HCT116 (cell line): ENCODE data around the gene TRABD. TPM values are rescaled to one million over a fixed set of nuclear protein-coding genes. Genes with fewer than 3 reads are reported as not detected.

ENCODE experiments used
- ATAC-seq: fragments of 200-7000 bp; cut with Tn5 transposase; 2 replicates; pipeline ENCODE4 v1.9.1; 2020; ENCODE audit warnings: mild to moderate bottlenecking, moderate library complexity
- Bru-seq: library from RNA; stranded (reverse); fragments of 400-500 nt; gene quantifications from one replicate; lab custom pipeline; 2021; lab: Mats Ljungman, UMichigan
- BruChase-seq, 2 experiments: library from RNA; stranded (reverse); fragments of 400-500 nt; gene quantifications; one replicate each; lab custom pipeline; 2021; lab: Mats Ljungman, UMichigan
- BruUV-seq: library from RNA; stranded (reverse); fragments of 400-500 nt; replicated peaks from 2 replicates; lab custom pipeline; 2021; lab: Mats Ljungman, UMichigan
- CTCF ChIA-PET: fragments of 300-600 bp; sonication (Branson Sonifier 250); formaldehyde crosslinking; loops from one replicate; lab custom pipeline; 2021; ENCODE audit warnings: antibody characterized with exemption; lab: Charles Lee
- POLR2A ChIA-PET: fragments of 300-600, 350-600 bp; sonication (Branson Sonifier 250); formaldehyde crosslinking; loops from one replicate; lab custom pipeline; 2021; ENCODE audit warnings: antibody characterized with exemption; lab: Charles Lee
- RAD21 ChIA-PET, 2 experiments: fragments of 300-600 bp; sonication (Branson Sonifier 250); formaldehyde crosslinking; loops; one replicate each; lab custom pipeline; 2023; ENCODE audit warnings: low total read pairs in 2 of 2; ENCODE audit not compliant: uncharacterized antibody in 2 of 2, unreplicated experiment in 2 of 2, low non-redundant PET in 1 of 2; lab: Charles Lee
- DNase-seq: peaks from one replicate; pipeline ENCODE4 v3.0.0-alpha.2; 2010; ENCODE audit warnings: low read depth, low spot score
- H2AFZ ChIP-seq: fragments of 200-600 bp; shearing (Covaris generic), sonication (generic); 2 replicates; pipeline ENCODE4 v1.6.1; 2017; ENCODE audit warnings: low read depth, mixed run types, mixed read lengths, antibody characterized with exemption, low read length; ENCODE audit not compliant: poor library complexity, severe bottlenecking
- H3K27ac ChIP-seq: 2 replicates; pipeline ENCODE4 v1.5.1; 2012; ENCODE audit warnings: low read depth, low read length
- H3K27me3 ChIP-seq: fragments of 200-600 bp; sonication (generic); 2 replicates; pipeline ENCODE4 v1.6.1; 2016; ENCODE audit warnings: mixed run types, low read length, mixed read lengths; ENCODE audit not compliant: insufficient read depth
- H3K36me3 ChIP-seq, 2 experiments: fragments of 200-500 bp in 1 of 2; fragments of 200-600 bp in 1 of 2; sonication (Bioruptor generic) in 1 of 2; sonication (generic) in 1 of 2; 2 replicates each; pipeline versions ENCODE4 v1.5.1 to v1.6.1; 2014 to 2016; ENCODE audit warnings: low read length in 2 of 2, inconsistent platforms in 1 of 2, mixed read lengths in 1 of 2, mixed run types in 1 of 2; ENCODE audit not compliant: insufficient read depth in 2 of 2, control insufficient read depth in 1 of 2
- H3K4me1 ChIP-seq, 2 experiments: fragments of 200-600 bp in 1 of 2; sonication (generic) in 1 of 2; 2 replicates each; pipeline versions ENCODE4 v1.5.1 to v1.6.1; 2012 to 2017; ENCODE audit warnings: low read length in 2 of 2, inconsistent platforms in 1 of 2, mild to moderate bottlenecking in 1 of 2, mixed read lengths in 1 of 2, mixed run types in 1 of 2, moderate library complexity in 1 of 2; ENCODE audit not compliant: insufficient read depth in 2 of 2, control insufficient read depth in 1 of 2
- H3K4me2 ChIP-seq: fragments of 200-600 bp; sonication (generic); 2 replicates; pipeline ENCODE4 v1.6.1; 2017; ENCODE audit warnings: mixed run types, low read length, mixed read lengths
- H3K4me3 ChIP-seq, 2 experiments: fragments of 200-600 bp in 1 of 2; sonication (generic) in 1 of 2; replicated peaks in 1 of 2; 2 replicates each; pipeline ENCODE4 v1.5.1; 2011 to 2016; ENCODE audit warnings: low read length in 2 of 2, control low read depth in 1 of 2, low read depth in 1 of 2, mild to moderate bottlenecking in 1 of 2, mixed read lengths in 1 of 2, mixed run types in 1 of 2
- H3K79me2 ChIP-seq: fragments of 200-600 bp; sonication (generic); 2 replicates; pipeline ENCODE4 v1.6.1; 2017; ENCODE audit warnings: mild to moderate bottlenecking, mixed run types, low read length, moderate library complexity, mixed read lengths; ENCODE audit not compliant: insufficient read depth
- H3K9ac ChIP-seq: fragments of 200-600 bp; sonication (generic); 2 replicates; pipeline ENCODE4 v1.6.1; 2016; ENCODE audit warnings: low read length, mixed read lengths
- H3K9me2 ChIP-seq: fragments of 200-600 bp; sonication (generic), shearing (Covaris generic); 2 replicates; pipeline ENCODE4 v1.6.1; 2017; ENCODE audit warnings: mixed run types, mild to moderate bottlenecking, moderate library complexity; ENCODE audit not compliant: insufficient read depth
- H3K9me3 ChIP-seq, 2 experiments: fragments of 200-500 bp in 1 of 2; fragments of 200-600 bp in 1 of 2; sonication (Bioruptor generic) in 1 of 2; sonication (generic) in 1 of 2; 2 replicates each; pipeline ENCODE4 v1.6.1; 2014 to 2017; ENCODE audit warnings: low read length in 2 of 2, mixed read lengths in 2 of 2, inconsistent platforms in 1 of 2, low read depth in 1 of 2, mild to moderate bottlenecking in 1 of 2, mixed run types in 1 of 2, moderate library complexity in 1 of 2; ENCODE audit not compliant: control insufficient read depth in 1 of 2, insufficient read depth in 1 of 2
- H4K20me1 ChIP-seq: fragments of 200-600 bp; sonication (generic), shearing (Covaris generic); 2 replicates; pipeline ENCODE4 v1.6.1; 2017; ENCODE audit warnings: mixed run types, mild to moderate bottlenecking, moderate library complexity; ENCODE audit not compliant: insufficient read depth
- POLR2A ChIP-seq: IDR thresholded peaks from 2 replicates; pipeline ENCODE4 v1.7.0; 2011; ENCODE audit warnings: borderline replicate concordance; ENCODE audit not compliant: insufficient read depth, insufficient read length; ENCODE audit errors: extremely low read depth
- POLR2AphosphoS5 ChIP-seq: IDR thresholded peaks from 2 replicates; pipeline ENCODE4 v1.6.1; 2011; ENCODE audit warnings: mild to moderate bottlenecking, low read depth, low read length, moderate library complexity
- SIN3A ChIP-seq: IDR thresholded peaks from 2 replicates; pipeline ENCODE4 v1.6.1; 2012; ENCODE audit warnings: low read depth
- YY1 ChIP-seq: IDR thresholded peaks from 2 replicates; pipeline ENCODE4 v1.6.1; 2011; ENCODE audit warnings: low read length, low read depth, moderate library complexity, mild to moderate bottlenecking; ENCODE audit not compliant: insufficient replicate concordance; ENCODE audit errors: extremely low read depth
- intact Hi-C: fragments of 100-400 bp; cut with micrococcal nuclease; formaldehyde crosslinking; loops from 2 replicates; pipeline ENCODE4 v1.10.0; 2022
- long read RNA-seq: library from polyadenylated mRNA; unstranded; transcript quantifications from one replicate; pipeline ENCODE4 v2.0.0, GENCODE V29; 2021; ENCODE audit not compliant: unreplicated experiment
- polyA plus RNA-seq: library from polyadenylated mRNA; unstranded; fragments of >200 nt; gene quantifications from 2 replicates; pipeline ENCODE4 v1.2.1, GENCODE V29; 2012; ENCODE audit warnings: missing spikeins
- total RNA-seq: library from RNA; stranded (reverse); gene quantifications from one replicate; pipeline ENCODE4 v1.2.1, GENCODE V29; 2021; ENCODE audit not compliant: unreplicated experiment

The TRABD gene, protein sequence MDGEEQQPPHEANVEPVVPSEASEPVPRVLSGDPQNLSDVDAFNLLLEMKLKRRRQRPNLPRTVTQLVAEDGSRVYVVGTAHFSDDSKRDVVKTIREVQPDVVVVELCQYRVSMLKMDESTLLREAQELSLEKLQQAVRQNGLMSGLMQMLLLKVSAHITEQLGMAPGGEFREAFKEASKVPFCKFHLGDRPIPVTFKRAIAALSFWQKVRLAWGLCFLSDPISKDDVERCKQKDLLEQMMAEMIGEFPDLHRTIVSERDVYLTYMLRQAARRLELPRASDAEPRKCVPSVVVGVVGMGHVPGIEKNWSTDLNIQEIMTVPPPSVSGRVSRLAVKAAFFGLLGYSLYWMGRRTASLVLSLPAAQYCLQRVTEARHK
- total RNA-seq: 90.3 TPM
- 81.3 and 109 TPM in 2 replicates for polyA plus RNA-seq
- percentile 64 among the genes with signal in this experiment for Bru-seq, nascent RNA
- BruChase-seq, experiment 1, labeled RNA remaining after a 6-hour chase: percentile 87 among the genes with signal in this experiment
- percentile 80 among the genes with signal in this experiment for BruChase-seq, experiment 2, labeled RNA remaining after a 2-hour chase
- long read RNA-seq, transcript TRABD-206 (2 exons, 1,661 nt): minor isoform, 15 of 154 reads
- long read RNA-seq, transcript TRABD-201 (10 exons, 2,329 nt): minor isoform, 20 of 154 reads
- long read RNA-seq, transcript TRABD-202 (10 exons, 2,272 nt): major isoform, 32 of 154 reads
- long read RNA-seq, partial matches to known transcripts: 23 of 154 reads
- long read RNA-seq, other reads (novel, unspliced or antisense): 57 of 154 reads

DNA sequence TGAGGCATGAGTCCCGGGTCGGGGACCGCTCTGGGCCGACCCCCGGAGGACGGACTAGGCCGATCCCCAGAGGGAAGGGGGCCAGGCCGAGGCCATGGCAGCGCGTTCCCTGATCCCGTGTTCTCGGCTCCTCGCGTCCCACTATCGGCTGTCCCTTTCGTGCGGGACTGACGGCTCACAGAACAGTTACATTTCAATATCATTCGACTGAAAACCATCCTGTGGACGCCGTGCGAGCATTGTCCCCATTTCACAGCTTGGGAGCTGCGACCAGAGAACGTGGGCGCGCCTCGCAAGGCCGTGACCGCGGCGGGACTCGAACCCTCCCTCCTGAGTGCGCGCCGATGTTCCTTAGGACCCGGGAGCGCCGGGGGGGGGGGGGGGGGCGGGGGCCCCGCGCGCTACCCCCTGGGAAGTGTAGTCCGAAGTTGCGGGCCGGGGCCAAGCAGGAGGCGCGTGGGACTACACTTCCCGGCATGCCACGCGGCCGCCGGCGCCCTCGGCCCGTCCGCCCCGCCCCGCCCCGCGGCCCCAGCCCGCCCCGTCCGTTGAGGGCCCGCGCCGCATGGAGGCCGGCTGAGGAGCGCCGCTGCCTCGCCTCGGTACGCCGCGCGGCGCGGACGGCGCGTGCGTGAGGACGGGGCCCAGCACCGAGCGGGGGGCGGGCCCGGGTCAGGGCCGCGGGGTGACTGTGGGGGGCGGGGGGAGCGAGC lies at the start of gene TRABD:
TSS of gene TRABD (plus strand) at position 539 of the 713 bp plus-strand sequence. CDS start 7,148 bp downstream, outside the sequence.
- no TSS peak for BruUV-seq
- H3K27ac ChIP-seq: peak within 1 kb of the TSS; percentile 81
- intact Hi-C loops: no loop called here
- no peaks in the 10 kb centered on the region; the same call in 1 of the 2 replicates for H4K20me1 ChIP-seq
- no peaks in the 10 kb centered on the region for H3K36me3 ChIP-seq
- H3K4me3 ChIP-seq: peak within 1 kb of the TSS; percentile 74 to 85
- peaks cover 43% of the 10 kb centered on the region for H3K79me2 ChIP-seq
- CTCF ChIA-PET: no interaction called here
- RAD21 ChIA-PET: no interaction called here
- H2AFZ ChIP-seq: no peak within 1 kb of the TSS
- no peaks in the 10 kb centered on the region for H3K9me3 ChIP-seq
- POLR2A ChIA-PET: no interaction called here
- ATAC-seq (peak; percentile 70), DNase-seq (peak; percentile 70)
- peaks cover 31 to 52% of the 10 kb centered on the region in 2 experiments for H3K4me1 ChIP-seq
- peak within 1 kb of the TSS; percentile 90 for H3K9ac ChIP-seq
- TF ChIP-seq SIN3A (no peak), POLR2A (peak; percentile 50), POLR2AphosphoS5 (peak; percentile 33; the same call in 1 of the 2 replicates), YY1 (peak; percentile 40)
- TF ChIP-seq, all 23 proteins: peak for 3
- Histone ChIP-seq H3K27me3 (no peaks in the 10 kb centered on the region), H3K9me2 (no peaks in the 10 kb centered on the region), H3K4me2 (peak within 1 kb of the TSS; percentile 93)
